Stimulated activated CD4-positive, alpha-beta T cell treated with anti-CD3 and anti-CD28 coated beads, Interleukin-15, amount 100 ng/mL, for 24 hours (primary cell): ENCODE results near the gene FOXJ3.
"Not testable (repeated sequence)": the region's sequence is repeated elsewhere in the genome, so short reads cannot be mapped to it uniquely, and the experiment has no call there.

Experiments used
- DNase-seq: peaks from one replicate; pipeline ENCODE4 v3.0.0-alpha.2; 2020

Gene FOXJ3

GRCh38 chr1:42239555-42239954, 95.5 kb downstream of the FOXJ3 start:
- no peak for DNase-seq

GRCh38 chr1:42239041-42239440, 96.0 kb downstream of the FOXJ3 start:
- no peak for DNase-seq

- no peak for DNase-seq
These were observed 103.8 kb downstream of the FOXJ3 start for GRCh38 chr1:42231253-42231652.

DNA sequence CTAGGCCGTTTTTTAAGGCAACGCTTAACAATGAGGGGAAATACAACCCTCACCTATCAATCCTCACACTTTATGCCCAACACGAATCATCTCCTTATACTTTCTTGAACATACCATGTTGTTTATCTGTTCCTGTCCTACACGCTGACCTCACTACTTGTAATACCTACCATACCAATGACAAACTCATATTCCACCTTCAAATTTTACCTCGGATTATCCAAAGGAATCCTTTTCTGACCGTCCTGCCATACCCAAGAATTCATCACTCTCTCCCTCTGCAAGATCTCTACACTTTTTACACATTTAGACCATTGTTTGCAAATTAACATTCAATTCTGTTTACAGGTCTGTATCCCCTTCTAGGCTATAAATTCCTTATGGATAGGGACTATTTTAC, 106.1 kb downstream of the FOXJ3 start:
- no peak for DNase-seq

DNA sequence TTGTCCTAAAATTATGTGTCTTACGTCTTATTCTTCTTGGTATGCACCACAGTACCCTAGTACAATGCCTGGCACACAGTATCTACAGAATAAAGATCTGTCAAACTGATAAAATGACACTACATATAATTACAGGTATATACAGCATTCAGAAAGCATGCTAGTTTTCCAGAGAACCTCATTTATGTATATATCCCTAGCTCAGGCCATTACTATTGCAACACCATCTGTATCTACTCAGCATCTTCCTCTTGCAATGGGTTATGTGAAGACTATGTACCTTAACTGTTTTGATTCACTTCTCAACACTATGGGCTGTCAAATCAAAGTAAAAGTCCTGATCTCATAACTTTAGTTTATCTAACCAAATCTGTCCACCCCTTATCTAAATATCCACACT, 112.0 kb downstream of the FOXJ3 start:
- DNase-seq: no peak

- no peak for DNase-seq
These were observed 113.0 kb downstream of the FOXJ3 start for GRCh38 chr1:42221952-42222606.

GRCh38 chr1:42221456-42221855, 113.6 kb downstream of the FOXJ3 start:
- DNase-seq: no peak

GRCh38 chr1:42219627-42220026, 115.4 kb downstream of the FOXJ3 start:
- DNase-seq: no peak

DNA sequence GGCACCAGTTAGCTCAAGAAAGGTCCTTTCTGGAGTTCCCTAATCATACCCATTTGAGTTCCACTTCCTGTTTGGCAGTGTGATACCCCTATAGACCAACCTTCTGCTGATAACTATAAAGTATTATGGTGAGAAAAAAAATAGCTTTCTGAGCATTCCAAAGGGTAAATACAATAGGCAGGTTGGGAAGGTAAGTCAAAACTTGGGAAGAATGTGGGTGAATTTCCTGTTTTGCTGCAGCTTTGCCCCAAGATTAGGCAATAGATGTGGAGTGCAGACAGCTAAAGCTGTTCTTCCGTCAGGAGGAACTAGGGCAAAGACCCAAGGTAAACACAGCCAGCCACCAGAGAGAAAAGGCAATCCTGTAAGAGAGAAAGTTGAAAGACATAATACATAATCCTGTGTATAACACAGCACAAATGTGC, 120.6 kb downstream of the FOXJ3 start:
- DNase-seq: no peak

DNA sequence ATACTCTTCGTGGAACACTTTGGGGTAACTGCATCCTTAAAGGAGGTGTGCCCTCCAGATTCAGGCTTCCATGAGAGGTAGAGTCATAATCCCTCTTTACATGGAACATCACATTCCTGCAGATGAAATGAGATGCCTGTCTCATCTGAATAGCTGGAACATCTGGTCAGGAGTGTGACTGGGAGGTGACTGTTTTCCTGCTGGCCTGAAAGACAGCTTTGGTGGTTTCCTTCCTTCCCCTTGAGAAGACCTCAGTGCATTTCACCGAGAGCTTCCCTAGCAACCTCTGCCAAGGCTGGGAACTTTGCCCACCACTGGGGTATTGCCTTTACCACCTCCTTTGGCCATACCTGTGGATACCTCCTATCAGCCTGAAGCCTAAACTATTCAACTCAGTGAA, 123.8 kb downstream of the FOXJ3 start:
- no peak for DNase-seq

GRCh38 chr1:42210421-42211133, 124.5 kb downstream of the FOXJ3 start:
- DNase-seq: no peak

- DNase-seq: no peak
These were observed 125.3 kb downstream of the FOXJ3 start for GRCh38 chr1:42209526-42210251.

DNA sequence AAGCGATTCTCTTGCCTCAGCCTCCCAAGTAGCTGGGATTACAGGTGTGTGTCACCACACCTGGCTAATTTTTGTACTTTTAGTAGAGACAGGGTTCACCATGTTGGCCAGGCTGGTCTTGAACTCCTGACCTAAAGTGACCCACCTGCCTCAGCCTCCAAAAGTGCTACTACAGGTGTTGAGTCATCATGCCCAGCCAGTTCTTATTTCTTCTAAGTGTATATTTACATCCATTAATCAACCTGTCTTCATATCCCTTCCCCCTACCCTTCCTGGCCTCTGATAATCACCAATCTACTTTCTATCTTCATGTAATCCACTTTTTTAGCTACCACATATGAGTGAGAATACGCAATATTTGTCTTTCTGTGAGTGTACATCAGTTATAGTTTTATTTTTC, 128.1 kb downstream of the FOXJ3 start:
- not testable (repeated sequence) for DNase-seq

DNA sequence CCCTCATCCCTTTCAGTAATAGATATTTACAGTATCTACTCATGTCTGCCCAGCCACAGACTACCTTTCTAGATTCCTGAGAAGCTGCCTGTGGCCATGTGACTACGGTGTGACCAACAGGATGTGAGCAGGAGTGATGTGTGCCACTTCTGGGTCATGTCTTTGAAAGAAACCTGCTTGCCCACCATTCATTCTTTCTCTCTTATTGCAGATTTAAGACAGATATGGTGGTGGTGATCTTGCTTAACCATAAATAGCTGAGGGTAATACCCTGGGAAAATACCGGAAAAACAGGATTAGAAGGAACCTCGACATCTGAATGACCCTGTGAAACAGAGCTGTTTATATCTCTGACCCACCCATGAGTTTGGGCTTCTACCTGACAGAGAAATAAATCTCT, 128.9 kb downstream of the FOXJ3 start:
- no peak for DNase-seq

- no peak for DNase-seq
These were observed 133.0 kb downstream of the FOXJ3 start for GRCh38 chr1:42201986-42202385.

DNA sequence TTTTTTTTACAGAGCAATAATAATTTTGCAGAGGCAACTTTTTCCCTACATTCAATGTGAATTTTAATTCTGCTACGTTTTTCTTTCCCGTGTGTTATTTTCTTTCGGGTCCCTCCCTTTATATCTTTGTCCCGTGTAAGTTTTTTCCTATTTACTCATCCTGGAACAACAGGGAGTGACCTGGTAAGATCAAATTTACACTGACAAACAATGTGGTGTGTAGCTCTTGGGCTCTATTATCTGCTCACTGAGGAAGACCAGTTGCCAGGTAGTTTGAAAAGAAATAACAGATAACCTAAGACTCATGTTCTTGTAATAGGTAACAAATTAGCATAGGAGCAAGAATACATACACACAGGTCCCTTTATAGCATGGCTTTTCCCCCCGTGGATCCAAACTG, 136.8 kb downstream of the FOXJ3 start:
- DNase-seq: no peak

DNA sequence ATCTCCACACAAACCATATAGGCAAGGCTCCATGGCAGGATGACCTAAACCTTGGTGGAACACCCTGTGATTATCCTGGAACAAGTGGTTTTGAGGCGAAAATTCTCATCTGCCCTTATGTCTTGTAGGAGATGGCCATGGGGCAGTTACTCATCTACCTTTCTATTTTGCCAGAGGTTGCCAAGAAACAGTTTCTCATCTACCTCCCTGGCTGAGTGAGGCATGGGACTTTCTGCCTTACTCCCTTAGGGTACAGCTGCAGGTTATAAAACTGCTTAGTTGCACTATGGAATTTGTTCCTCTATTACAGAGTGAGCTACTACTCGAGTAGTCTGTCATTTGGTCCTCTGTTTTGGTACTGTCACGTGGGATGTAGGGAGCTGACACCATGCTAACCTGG, 139.2 kb downstream of the FOXJ3 start:
- DNase-seq: no peak

GRCh38 chr1:42192106-42192505, 142.9 kb downstream of the FOXJ3 start:
- no peak for DNase-seq

DNA sequence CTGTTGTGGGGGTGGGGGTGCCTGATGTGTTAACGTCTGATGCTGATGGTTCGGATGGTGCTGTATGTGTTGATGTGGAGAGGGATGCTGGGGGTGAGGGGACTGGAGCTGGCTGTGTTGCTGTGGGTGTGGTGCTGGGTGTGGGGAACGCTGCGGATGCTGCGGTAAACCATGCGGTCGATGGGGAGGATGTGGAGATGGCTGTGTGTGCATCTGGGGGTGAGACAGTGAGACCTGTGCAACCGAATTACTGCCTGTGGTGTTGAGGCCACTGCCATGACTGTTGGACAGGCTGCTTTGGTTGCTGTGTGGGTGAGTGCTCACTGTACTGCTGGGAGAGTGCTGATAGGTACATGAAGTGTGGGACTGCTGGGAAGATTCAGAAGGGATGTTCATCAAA, 143.7 kb downstream of the FOXJ3 start:
- DNase-seq: no peak

GRCh38 chr1:42189931-42190853, 144.8 kb downstream of the FOXJ3 start:
- DNase-seq: no peak

DNA sequence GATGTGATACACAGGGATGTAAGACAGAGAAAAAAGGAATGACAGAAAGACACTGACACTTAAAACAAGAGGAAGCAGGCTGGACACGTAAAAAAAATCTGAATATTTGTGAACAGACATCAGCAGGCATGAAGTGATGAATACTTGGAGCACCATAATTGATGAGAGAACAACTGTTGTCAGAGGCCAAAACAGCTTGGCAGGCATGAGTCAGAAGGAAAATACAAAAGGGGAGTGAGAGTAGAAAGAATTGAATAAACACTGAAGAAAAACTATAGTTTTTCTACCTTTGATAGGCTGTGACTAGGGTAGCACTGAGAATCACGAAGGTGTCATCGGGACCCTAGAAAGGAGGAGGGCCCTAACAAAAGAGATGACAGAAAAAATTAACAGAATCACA, 148.9 kb downstream of the FOXJ3 start:
- no peak for DNase-seq

- DNase-seq: no peak
These were observed 150.4 kb downstream of the FOXJ3 start for GRCh38 chr1:42184616-42185015.

- no peak for DNase-seq
These were observed 151.1 kb downstream of the FOXJ3 start for GRCh38 chr1:42183957-42184268.
